HG03139 (cell line): ENCODE data around the gene PIKFYVE.
A peak's percentile ranks its signal among the peaks of the same experiment; 100 is the strongest.
"Not testable (repeated sequence)": the region's sequence is repeated elsewhere in the genome, so short reads cannot be mapped to it uniquely, and the experiment has no call there.

Experiments used
- ATAC-seq: cut with Tn5 transposase; IDR thresholded peaks from one replicate; pipeline ENCODE4 v1.9.1; 2021; ENCODE audit not compliant: unreplicated experiment

PIKFYVE gene, protein sequence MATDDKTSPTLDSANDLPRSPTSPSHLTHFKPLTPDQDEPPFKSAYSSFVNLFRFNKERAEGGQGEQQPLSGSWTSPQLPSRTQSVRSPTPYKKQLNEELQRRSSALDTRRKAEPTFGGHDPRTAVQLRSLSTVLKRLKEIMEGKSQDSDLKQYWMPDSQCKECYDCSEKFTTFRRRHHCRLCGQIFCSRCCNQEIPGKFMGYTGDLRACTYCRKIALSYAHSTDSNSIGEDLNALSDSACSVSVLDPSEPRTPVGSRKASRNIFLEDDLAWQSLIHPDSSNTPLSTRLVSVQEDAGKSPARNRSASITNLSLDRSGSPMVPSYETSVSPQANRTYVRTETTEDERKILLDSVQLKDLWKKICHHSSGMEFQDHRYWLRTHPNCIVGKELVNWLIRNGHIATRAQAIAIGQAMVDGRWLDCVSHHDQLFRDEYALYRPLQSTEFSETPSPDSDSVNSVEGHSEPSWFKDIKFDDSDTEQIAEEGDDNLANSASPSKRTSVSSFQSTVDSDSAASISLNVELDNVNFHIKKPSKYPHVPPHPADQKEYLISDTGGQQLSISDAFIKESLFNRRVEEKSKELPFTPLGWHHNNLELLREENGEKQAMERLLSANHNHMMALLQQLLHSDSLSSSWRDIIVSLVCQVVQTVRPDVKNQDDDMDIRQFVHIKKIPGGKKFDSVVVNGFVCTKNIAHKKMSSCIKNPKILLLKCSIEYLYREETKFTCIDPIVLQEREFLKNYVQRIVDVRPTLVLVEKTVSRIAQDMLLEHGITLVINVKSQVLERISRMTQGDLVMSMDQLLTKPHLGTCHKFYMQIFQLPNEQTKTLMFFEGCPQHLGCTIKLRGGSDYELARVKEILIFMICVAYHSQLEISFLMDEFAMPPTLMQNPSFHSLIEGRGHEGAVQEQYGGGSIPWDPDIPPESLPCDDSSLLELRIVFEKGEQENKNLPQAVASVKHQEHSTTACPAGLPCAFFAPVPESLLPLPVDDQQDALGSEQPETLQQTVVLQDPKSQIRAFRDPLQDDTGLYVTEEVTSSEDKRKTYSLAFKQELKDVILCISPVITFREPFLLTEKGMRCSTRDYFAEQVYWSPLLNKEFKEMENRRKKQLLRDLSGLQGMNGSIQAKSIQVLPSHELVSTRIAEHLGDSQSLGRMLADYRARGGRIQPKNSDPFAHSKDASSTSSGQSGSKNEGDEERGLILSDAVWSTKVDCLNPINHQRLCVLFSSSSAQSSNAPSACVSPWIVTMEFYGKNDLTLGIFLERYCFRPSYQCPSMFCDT (N-terminal part only)

DNA sequence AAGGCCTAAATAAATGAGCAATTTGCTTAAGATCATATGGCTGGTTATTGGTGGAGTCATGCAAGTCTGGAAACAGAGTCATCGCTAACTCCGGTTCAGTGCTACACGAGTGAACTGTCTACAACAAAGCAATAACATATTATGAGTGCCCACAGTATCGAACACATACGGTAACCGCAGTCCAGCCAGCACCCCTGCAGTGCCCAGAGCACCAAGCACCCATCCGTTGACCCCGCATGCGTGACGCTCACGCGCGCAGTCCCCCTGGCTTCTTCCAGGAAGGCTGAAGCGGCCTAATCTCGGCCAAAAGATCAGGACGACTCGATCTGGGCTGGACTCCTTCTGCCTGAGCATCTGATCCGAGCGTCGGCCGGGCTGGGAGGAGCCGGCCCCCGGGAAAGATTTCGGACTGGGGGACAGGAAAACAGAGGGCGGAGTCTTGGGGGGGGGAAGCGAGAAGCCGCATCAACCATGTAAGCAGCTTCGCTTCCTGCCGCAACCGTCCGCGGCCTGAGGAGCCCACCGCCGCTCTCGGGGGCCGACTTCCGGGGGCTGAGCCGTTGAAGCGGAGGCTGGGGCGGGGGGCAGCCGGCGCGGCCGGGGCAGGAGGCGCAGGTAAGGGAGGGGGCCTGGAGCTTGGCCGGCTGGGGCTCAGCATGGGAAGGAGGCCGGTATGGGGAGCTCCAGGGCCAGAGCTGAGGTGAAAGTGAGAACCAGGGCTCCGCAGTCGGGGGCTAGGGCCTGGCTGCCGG, at the start of gene PIKFYVE:
TSS of gene PIKFYVE (plus strand) at position 455 of the 752 bp plus-strand sequence. CDS start 5,265 bp downstream, outside the sequence.
- ATAC-seq = peak; percentile 81

DNA sequence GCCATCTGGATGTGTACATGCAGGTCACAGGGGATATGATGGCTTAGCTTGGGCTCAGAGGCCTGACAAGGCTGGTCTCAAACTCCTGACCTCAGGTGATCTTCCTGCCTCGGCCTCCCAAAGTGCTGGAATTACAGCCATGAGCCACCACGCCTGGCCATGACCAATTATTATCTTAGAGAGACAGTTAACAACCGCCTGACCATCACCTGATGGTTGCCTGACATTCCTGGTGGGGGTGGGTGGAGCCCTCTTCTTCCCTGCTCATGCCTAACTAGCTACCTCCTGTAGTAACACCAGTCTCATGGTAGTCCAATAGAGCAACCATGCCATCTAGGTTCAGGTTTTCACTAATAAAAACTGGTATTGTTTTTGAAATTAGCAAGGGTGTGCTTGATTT, 44.2 kb upstream of the PIKFYVE start:
- ATAC-seq = not testable (repeated sequence)

DNA sequence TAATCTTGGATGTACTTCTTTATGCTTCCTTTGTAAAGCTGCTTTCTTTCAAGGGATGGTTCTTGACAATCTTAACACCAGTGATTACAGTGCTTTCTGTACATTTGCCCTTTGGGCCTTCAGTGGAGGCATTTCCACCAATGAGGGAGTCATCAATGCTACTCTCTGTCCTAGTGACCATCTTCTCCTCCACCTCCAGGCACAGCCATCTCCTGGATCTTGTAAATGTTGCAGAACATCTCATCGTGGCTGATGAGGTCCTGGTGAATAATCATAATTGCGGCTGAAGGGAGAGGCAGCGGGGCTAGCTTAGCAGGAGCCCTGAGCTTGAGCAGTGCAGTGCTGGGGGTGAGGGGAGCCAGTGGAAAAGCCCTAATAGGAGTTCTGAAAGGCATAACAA, 43.7 kb upstream of the PIKFYVE start:
- no peak for ATAC-seq

DNA sequence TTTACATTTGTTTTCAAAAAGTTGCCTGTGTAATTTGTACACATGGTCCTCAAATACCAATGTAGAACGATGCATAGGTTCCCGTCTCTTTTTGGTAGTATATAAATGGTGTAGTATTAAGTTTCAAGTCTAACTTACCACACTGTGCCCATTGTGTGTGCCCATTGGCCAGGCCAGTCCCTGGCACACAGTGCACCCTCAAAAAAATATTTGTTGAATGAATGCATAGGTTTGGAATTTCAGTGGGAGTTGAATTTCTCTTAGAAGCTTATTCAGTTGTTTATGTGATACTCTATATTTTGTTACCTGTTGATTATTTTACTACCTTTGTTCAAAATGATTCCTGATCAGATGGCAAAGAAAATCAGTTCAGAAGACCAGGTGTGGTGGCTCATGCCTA, 41.3 kb upstream of the PIKFYVE start:
- ATAC-seq = no peak

DNA sequence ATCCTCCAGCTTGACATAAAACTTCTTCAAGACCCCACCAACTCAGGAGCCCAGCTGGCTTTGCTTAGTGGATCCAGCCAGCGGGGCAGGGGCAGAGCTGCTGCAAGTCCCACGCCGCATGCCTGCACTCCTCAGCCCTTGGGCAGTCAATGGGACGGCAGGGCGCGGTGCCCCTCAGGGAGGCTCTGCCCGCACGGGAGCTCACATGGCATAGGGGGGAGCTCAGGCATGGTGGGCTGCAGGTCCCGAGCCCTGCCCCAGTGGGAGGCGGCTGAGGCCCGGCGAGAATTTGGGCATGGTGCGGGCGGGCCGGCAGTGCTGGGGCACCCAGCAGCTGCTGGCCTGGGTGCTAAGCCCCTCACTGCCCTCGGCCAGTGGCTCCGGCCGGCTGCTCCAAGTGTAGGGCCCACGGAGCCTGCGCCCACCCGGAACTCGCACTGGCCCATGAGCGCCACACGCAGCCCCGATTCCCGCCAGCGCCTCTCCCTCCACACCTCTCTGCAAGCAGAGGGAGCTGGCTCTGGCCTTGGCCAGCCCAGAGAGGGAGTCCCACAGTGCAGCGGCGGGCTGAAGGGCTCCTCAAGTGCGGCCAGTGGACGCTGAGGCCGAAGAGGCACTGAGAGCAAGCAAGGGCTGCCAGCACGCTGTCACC, 38.3 kb upstream of the PIKFYVE start:
- ATAC-seq = no peak

DNA sequence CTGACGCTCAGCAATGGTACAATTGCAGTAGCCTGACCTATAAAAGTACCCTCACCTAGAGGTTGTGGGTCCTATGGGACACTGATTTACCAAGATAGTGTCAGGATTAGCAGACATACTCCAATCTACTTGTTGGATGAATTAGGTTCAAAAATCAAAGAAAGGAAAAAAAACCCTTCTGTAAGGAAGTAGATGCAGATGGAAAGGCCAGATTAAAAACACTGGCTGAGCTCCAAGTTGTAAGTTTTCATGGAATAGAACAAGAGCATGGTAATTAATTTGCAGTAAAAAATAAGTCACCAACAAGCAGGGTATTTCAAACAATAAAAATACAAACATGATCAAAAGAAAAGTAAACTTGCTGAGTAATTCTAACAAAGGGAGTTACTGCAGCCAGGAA, 37.6 kb upstream of the PIKFYVE start:
- no peak for ATAC-seq

DNA sequence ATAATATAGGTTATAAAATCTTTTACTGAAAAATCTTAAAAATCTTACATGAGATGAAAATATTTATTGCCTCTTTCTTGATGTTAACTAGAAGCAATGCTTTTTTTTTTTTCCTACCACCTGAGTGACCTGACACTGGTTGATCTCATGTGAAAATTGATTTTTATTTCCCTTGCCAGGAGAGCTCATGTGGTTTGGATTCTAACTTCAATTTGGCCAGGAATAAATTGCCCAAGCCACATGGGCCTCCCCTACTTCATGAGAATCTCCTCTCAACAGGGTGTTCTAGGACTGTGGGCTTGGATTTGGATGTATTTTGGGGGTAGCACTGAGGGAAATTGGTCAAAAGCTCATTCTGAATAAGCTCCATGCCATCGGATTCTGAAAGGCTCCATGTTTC, 31.3 kb upstream of the PIKFYVE start:
- ATAC-seq = no peak

DNA sequence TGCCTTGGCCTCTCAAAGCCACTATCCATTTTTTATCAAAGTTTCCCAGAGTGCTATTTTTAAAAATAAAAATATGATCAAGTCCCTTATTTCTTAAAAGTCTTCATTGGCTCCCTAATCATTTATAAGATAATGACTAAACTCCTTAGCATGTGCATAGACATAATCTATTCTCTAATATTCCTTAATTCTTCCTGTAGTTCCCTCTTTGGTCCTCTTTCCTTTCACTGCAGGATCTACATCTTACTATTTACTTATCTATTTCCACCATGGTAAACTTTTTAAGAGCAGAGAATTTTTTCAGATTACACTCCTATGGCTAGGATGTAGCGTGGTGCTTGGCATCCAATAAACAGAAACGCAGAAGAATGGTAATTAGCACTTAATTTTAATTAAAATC, 30.2 kb upstream of the PIKFYVE start:
- ATAC-seq = no peak

DNA sequence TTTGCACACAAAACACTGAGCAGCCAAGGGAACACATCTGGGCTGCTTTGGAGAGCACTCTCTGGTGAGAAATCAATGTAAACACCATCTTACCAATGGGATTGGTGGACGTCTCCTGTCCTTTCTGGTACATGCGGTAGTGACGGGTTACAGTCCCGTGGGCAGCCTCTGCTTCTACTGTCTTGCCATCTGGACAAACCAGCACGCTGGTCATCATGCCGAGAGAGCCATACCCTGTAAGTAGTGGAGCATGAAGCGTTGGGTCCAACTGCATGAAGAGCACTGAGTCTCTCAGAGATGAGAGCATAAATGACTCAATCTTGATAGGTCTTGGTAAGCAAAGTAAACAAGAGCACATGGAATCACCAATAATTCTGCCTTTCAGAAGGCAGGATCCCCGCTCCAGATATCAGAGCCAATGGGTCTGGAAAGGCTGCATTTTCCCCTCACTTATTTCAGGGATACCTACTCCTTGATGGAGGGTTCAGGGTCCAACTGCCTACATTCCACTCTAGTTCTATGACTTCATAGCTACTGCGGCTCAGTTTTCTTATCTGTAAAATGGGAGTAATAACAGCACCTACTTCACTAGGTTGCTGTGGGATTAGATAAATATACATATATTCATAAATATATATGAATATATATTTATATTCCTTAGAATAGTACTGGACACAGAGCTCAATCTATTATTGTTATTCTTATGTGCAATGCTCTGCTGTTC, 26.1 kb upstream of the PIKFYVE start:
- ATAC-seq = no peak

DNA sequence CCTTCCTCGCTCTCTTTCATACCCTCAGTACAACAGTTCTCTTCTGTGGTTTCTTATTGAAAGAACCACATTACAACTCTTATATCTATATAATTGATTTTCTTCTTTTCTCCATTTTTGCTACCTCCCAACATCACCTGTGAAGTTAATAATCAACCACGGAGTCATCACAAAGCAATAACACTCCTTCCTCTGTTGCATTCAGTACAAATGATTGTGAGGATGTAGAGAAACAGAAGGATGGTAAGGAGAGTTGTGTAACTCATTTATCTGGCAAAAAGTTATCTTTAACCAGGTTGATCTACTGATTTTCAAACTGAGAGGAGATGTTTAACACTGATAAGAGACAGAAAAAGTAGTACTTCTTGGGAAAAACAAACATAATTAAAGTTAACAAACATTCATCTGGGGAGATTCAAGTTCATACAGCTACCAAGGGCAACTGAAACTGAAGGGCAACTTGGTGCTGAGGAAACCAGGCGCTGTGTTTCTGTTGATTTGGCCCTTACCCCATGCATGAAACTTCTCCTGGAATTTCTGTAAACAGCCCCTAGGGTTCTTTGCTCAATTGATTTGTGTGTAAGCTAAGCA, 25.3 kb upstream of the PIKFYVE start:
- no peak for ATAC-seq

DNA sequence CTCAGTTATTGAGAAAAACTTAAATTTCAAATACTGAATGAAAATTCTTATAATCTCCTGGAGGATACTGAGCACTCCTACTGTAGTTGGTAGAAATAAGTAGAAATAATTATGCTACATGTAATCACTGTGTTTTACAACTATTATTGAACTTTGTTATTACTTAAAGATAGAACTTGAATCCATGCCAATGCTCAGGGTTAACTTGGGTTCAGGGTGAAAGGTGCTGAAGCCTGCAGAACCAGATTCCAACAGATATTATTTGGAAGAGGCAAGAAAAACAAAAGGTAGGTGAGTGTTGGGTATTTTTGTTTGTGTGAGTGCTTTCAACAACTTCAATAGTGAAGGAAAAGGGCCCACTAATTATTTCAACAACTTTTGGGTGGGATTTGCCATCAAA, 21.6 kb upstream of the PIKFYVE start:
- no peak for ATAC-seq

DNA sequence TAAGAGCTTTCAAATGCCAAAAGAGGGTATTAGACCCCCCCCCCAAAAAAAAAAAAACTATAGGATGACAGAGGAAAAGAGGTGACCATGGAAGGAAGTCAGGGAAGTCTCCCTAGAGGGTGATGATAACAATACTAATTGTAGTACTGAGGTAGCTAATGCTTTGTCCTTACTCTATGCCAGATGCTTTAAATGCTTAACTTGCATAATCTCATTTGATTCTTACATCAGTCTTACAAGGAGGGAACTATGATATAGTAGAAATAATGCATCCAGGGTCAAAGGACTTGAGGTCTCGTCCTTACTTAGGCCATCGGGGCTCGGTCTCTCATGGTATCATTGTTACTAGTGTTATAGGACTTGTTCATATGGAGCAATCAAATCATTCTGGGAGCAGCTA, 20.3 kb upstream of the PIKFYVE start:
- ATAC-seq = no peak

DNA sequence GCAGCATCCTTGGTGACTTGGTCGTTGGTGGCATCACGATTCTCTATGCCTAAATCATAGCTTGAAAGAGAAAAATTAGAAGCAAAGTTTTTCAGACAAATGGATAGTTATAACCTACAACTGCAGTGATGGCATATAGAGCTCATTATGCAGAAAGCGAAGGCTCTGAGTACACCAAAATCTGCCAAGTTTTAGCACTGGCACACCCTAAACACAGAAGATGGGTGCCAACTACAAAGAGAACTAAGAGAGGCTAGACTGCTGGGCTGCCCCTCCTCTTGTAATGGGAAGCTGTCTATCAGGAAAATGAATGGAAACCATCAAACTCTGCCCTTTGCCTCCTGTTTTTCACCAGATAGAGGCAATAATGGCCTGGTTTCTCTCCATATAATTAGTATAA, 17.5 kb upstream of the PIKFYVE start:
- ATAC-seq = no peak

DNA sequence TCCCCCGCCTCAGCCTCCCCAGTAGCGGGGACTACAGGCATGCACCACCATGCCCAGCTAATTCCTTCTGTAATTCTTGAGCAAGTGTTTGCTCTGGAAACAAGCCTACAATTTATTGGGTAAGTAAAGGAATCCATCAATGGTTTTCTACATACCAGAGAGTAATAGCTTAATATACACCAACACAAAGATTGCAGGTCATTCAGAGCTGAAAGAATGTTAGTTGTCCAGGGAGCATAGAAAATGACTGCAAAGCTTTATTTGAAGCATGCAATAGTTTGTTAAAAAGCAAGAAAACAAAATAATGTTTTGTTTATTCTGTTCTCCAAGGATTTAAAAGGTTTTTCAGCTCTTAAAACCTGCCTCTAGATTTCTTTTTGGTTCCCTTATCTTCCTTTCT, 16.8 kb upstream of the PIKFYVE start:
- ATAC-seq = no peak

DNA sequence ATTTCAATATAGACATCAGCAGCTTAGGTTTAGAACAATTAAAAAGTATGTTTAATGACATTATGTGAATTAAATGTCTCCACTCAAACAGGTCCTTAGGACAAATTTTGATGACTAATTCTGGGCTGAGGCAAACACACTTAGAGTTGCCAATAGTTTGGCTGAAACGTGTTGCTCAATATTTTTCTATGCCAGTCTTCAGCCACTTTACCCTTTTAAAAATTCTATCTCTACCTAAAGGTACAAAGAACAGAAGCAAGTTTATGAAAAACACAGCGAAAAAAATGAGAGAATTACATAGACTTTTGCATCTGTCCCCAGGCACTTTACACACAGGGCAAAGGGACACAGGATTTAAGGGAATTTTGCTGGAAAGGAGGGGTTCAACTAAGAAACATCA, 15.7 kb upstream of the PIKFYVE start:
- ATAC-seq = no peak

DNA sequence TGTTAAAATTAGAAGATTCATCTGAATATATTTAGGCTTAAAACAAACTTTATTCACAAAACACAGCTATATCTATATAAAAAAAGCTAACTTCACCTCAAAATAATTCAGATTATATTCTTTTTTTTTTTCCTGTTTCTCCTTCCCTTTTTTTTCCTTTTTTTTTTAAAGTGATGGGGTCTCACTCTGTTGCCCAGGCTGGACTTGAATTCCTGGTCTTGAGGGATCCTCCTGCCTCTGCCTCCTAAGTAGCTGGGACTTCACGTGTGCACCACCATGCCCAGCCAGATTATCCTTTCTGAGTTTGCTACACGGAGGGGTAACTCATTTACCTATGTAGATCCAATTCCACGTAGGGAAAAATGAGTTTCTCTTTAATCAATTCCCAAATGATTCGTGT, 15.0 kb upstream of the PIKFYVE start:
- ATAC-seq = no peak

DNA sequence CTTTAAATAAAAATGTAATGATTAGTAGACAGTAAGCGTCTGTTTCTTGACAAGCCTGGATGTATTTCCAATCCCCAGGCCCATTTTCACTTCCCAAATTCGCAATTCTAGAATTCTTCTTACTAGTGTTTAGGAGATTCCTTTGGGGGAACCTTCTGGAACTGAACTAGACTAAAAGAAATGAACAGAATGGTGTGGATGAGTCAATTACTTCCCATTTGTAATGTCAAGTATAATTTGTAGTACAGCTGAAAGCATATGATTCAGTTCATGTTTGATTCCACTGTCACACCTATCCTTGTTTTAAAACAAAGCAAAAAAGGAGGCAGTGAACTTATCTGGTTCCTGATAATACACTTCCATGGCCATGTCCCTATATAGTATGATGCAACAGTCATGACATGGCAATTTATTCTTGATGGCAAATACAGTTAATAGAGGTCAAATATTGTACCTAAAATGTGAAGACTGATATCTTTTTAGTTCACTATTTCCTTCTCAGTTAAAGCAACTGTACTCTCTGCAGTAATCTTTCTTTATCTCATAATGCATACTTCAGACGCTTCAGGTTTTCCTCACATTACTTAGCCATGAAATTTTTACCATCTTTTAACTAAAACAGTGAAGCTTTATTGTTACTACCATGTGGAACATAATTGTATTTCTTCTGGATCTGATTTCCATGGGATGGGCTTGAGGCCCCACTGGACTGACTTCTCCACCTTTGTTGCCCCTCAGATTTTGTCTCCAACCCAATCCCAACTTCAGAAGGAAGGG, 13.2 kb upstream of the PIKFYVE start:
- ATAC-seq = no peak

DNA sequence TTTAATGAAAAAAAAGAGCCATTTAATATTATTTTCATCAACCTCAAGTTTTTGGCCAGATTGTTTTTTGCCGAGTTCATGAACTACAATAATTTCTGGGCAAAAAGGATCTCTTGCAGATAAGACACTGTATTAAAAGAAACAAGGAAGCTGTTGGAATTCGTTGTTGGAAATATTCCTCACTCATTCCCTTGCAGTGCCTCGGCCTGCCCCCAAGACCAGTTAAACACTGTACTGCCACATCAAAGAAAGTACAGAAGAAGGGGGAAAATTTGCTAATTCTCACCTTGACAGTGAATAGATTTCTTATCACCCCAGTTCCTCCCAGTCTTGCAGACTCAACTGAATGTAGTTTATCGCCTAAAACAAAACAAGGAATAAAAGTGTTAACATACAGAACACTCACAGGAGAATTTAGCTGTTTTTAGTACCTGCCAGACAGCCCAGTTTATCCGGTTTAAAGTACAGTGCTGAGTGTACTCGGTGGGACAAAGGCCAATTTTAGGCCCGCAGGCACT, 12.4 kb upstream of the PIKFYVE start:
- no peak for ATAC-seq
